Motor neuron (in vitro differentiated cells): ENCODE data around the gene RPH3AL. TPM values are rescaled to one million over a fixed set of nuclear protein-coding genes. Genes with fewer than 3 reads are reported as not detected.

ENCODE experiments used
- ATAC-seq, 8 experiments: fragments of 200-7000 bp; cut with Tn5 transposase; replicated peaks in 6 of 8; 2 replicates each; pipeline ENCODE4 v1.8.0; 2021; ENCODE audit warnings: mild to moderate bottlenecking in 8 of 8, moderate library complexity in 8 of 8
- H3K27ac ChIP-seq, 2 donors: fragments of 250-450 bp; sonication (Bioruptor Pico); 2 replicates each; pipeline ENCODE4 v1.9.0; 2021; ENCODE audit warnings: antibody characterized with exemption in 2 of 2, mild to moderate bottlenecking in 2 of 2, moderate library complexity in 1 of 2
- H3K4me1 ChIP-seq, 2 donors: fragments of 250-450 bp; sonication (Bioruptor Pico); replicated peaks in 1 of 2; 2 replicates each; pipeline ENCODE4 v1.6.1; 2021; ENCODE audit warnings: antibody characterized with exemption in 2 of 2, mild to moderate bottlenecking in 2 of 2, moderate library complexity in 1 of 2
- H3K4me3 ChIP-seq, 5 donors: fragments of 250-450 bp; sonication (Bioruptor Pico); 2 replicates each; pipeline ENCODE4 v1.9.0; 2021; ENCODE audit warnings: antibody characterized with exemption in 5 of 5, mild to moderate bottlenecking in 5 of 5, moderate library complexity in 4 of 5
- WGBS, 10 experiments: fragments of 450-650 bp; shearing (Covaris generic); methylation state at CpG; one replicate each; pipeline ENCODE4 v1.0.0; 2022; 5-methylcytosine and 5-hydroxymethylcytosine counted together
- in situ Hi-C, 9 experiments: fragments of 400-800 bp; cut with MboI; loops; one replicate each; pipeline ENCODE4 v1.15.0; 2021; ENCODE audit warnings: low sequenced_read_pairs in 9 of 9, low pct_unique_long_range_greater_than_20kb in 2 of 9; ENCODE audit not compliant: unreplicated experiment in 9 of 9
- total RNA-seq, 8 experiments: library from RNA; unstranded; fragments of 300-600 nt; gene quantifications; 2 replicates each; pipeline versions ENCODE4 v1.2.3 to v1.2.4, GENCODE V29; 2022

The RPH3AL gene
- total RNA-seq, 8 experiments from 2014 or later = 1.4 to 7.6 (median 3.0) TPM

DNA sequence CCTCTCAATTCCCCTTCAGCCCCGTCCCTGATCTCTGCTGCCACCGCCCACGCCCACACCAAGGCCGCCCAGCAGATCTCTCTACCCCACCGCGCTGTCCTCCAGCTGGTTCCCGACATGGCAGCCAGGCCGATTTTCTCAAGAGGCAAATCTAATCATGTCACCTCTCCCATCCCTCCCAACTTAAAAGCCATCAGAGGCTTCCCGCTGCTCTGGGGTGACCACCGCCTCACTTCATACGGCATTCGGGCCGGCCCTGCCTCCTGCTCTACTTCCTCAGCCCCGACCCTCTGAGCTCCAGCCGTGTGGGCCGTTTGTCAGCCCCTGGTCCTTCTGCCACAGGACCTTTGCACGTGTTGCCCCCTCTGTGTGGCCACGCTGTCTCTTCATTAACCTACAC, 63.2 kb downstream of the RPH3AL start:
- Histone ChIP-seq H3K4me1 (peaks cover 31 to 35% of the 10 kb centered on the region in 2 donors), H3K4me3 (no peak overlapping the region), H3K27ac (no peak overlapping the region)
- in situ Hi-C loops = no loop called here
- WGBS, 10 experiments = 69 to 100% (median 95%) methylated on average over 1 to 8 of the region's 18 CpGs; no CpG with 5 or more reads in 4 of the 10 experiments
- no peak for ATAC-seq

DNA sequence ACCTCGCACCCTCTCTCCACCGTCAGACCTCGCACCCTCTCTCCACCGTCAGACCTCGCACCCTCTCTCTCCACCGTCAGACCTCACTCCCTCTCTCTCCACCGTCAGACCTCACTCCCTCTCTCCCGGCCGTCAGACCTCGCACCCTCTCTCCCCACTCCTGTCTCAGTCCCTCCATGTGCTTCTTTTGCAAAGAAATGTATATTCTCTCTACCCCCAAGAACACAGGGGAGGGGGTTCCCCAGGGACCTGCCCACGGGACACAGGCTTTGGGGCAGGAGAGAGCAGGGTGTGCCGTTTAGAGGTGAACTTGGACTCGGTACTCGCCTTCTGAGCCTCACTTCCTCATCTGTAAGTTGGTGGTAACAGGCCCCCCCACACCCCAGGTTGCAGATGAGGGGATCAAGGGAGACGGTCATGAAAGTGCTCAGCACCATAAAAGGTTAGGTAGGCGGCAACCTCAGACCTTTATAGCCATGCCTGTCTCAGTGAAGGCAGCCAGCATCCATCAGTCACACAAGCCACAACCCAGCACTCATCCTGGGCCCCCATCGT, 63.7 kb downstream of the RPH3AL start:
- H3K4me3 ChIP-seq = no peak overlapping the region
- peak in 2 of 8 experiments; percentile 19 to 35 for ATAC-seq
- 27 to 100% (median 56%) methylated on average over 1 to 4 of the region's 17 CpGs; no CpG with 5 or more reads in 6 of the 10 experiments for WGBS, 10 experiments
- no peak overlapping the region for H3K27ac ChIP-seq
- in situ Hi-C loops = no loop called here
- peaks cover 31 to 35% of the 10 kb centered on the region in 2 donors for H3K4me1 ChIP-seq

DNA sequence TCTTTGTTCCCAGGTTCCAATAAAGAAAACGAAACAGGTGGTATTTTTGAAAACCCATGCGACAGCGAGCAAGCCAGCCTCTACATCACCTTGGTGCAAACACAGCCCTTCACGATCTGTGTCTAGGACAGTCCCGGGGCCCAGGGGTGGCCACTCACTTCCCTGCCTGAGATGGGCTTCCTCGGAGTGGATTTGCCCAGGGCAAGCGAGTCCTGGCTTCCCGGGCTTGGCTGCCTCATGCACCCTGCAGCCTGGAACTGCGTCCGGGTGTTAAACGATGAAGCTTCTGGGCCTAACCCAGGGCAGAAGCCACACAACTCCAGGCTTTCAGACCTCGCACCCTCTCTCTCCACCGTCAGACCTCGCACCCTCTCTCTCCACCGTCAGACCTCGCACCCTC, 66.0 kb downstream of the RPH3AL start:
- in situ Hi-C loops = no loop called here
- Histone ChIP-seq H3K4me3 (no peak overlapping the region), H3K27ac (no peak overlapping the region), H3K4me1 (peaks cover 19 to 27% of the 10 kb centered on the region in 2 donors)
- WGBS, 10 experiments = 30 to 100% (median 87%) methylated on average over 2 to 4 of the region's 16 CpGs; no CpG with 5 or more reads in 7 of the 10 experiments
- ATAC-seq = no peak

DNA sequence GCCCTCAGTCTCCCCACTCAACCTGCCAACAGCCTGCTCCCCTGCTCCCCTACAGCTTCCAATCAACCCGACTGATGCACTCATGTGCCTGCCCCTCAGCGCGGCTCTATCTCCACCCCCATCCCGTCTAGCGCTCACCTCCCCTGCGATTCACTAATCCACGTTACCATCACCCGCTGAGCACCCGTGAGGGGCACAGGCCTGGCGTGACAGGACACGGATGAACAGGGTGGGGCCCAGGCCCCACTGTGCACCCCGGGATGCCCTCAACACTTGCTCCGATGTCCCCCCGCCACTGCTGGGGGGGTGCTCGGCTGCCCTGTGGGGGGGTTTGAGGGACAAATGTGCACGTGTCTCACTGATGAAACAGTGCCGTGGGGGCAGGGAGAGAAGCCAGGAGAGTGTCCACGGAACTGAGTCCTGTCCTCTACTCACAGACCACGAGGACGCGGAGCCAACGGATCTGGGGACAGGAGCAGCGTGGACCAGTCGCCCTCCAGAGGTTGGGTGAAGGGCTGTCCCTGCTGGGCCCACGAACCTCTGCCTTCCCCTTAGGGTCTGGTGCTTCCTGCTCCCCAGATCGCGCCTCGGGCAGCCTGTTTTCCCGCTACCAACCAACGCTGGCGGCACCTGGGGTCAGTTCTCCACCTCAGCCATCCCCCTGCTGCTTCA, 66.7 kb downstream of the RPH3AL start:
- H3K4me3 ChIP-seq = no peak overlapping the region
- H3K4me1 ChIP-seq = peaks cover 15 to 22% of the 10 kb centered on the region in 2 donors
- in situ Hi-C loops = no loop called here
- no peak overlapping the region for H3K27ac ChIP-seq
- 28 to 95% (median 81%) methylated on average over 3 to 8 of the region's 31 CpGs; no CpG with 5 or more reads in 6 of the 10 experiments for WGBS, 10 experiments
- peak in 2 of 8 experiments; percentile 26 to 33 for ATAC-seq

GRCh38 chr17:284676-285355, 67.8 kb downstream of the RPH3AL start:
- 60 to 86% (median 73%) methylated on average over 1 to 15 of the region's 29 CpGs; no CpG with 5 or more reads in 6 of the 10 experiments for WGBS, 10 experiments
- no peak overlapping the region for H3K4me3 ChIP-seq
- H3K4me1 ChIP-seq = peaks cover 15 to 22% of the 10 kb centered on the region in 2 donors
- H3K27ac ChIP-seq = no peak overlapping the region
- in situ Hi-C loops = no loop called here
- no peak for ATAC-seq

DNA sequence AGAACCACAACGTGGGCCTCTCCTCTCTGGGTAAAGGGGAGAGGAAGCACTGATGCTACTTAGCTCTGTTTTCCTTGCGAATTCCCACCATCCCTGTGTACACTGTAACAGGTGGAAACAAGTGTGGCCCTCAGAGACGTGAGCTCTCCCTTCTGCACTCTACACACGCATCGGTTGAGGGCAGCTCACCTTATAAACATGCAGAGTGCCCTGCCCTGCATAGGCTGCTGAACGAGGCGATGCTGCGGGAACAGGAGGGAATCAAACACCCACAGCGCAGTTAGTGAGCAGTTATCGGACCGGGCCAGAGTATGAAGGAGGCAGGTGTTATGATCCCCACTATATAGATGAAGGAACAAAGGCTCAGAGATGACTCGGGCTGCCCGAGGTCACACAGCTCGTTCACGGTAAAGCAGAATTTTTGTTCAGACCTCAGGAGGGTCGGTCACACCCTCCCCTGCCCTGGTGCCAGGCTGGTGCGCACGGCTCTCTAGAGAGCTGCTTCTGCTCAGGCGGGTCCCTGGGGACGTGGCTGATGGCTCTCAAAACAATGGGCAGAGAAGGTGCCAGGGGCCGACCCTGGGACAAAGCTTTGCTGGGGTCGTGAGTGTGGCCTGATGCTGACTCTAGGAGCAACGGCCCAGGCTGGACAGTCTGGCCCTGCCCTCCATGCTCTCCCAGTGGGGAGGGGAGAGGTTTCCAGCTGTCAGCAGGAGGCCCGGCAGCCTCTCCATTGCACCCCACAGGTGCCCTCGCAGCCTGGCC, 68.5 kb downstream of the RPH3AL start:
- Histone ChIP-seq H3K4me1 (peaks cover 15 to 20% of the 10 kb centered on the region in 2 donors), H3K4me3 (no peak overlapping the region), H3K27ac (no peak overlapping the region)
- in situ Hi-C loops = no loop called here
- WGBS, 10 experiments = 60 to 100% (median 75%) methylated on average over 1 to 13 of the region's 25 CpGs; no CpG with 5 or more reads in 4 of the 10 experiments
- no peak for ATAC-seq

GRCh38 chr17:282912-283882, 69.4 kb downstream of the RPH3AL start:
- peak in 5 of 8 experiments; percentile 61 to 83 (median 67) for ATAC-seq
- Histone ChIP-seq H3K27ac (peak overlapping the region in 1 of 2 donors; percentile 54), H3K4me1 (peaks cover 15 to 17% of the 10 kb centered on the region in 2 donors), H3K4me3 (no peak overlapping the region)
- 20 to 100% (median 46%) methylated on average over 1 to 7 of the region's 28 CpGs; no CpG with 5 or more reads in 5 of the 10 experiments for WGBS, 10 experiments
- in situ Hi-C loops = no loop called here

DNA sequence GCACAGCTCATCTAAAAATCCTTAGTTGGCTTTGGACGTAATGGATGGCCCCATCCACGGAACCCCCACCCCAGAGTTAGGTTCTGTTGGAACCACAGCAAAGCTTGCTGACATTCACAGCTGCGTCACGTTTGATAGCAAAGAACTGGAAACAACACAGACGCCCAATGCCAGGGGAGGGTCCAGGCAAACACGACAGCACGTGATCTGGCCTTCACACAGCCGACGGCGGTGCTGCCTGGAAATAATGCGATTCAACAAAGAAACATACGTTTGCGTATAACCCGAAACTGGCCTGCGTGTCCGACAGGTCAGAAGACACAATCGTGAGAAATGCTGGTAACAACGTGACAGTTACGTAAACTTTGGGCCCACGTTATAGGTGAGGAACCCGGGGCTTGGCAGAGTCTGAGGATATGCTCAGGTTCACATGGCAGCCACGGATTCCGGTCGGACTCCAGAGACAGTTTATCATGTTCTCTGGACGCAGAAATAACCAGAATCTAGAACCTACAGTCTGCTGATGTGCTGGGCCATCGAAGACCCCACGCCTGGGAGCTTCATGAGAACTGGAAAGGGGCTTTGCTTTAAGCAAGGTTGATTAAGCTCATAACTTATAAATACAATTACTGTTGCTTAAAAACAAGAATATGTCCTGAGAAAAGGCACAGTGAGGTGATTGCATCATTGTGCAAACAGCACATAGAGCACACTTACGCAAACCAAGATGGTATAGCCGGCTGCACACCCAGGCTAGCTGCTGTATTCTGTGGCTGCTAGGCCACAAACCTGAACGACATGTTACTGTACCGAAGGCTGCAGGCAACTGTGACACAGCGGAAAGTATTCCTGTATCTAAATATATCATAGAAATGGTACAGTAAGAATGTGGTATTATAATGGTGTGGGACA, 70.4 kb downstream of the RPH3AL start:
- no peak overlapping the region for H3K4me3 ChIP-seq
- 57 to 100% (median 86%) methylated on average over 2 to 22 of the region's 32 CpGs for WGBS, 10 experiments
- H3K4me1 ChIP-seq = peaks cover 15 to 17% of the 10 kb centered on the region in 2 donors
- in situ Hi-C loops = no loop called here
- peak in 5 of 8 experiments; percentile 43 to 70 (median 59) for ATAC-seq
- H3K27ac ChIP-seq = peak overlapping the region in 1 of 2 donors; percentile 54

- 60 to 100% (median 97%) methylated on average over 1 to 14 of the region's 21 CpGs; no CpG with 5 or more reads in 5 of the 10 experiments for WGBS, 10 experiments
- Histone ChIP-seq H3K27ac (no peak overlapping the region), H3K4me1 (peaks cover 13 to 15% of the 10 kb centered on the region in 2 donors), H3K4me3 (no peak overlapping the region)
- no peak for ATAC-seq
- in situ Hi-C loops = no loop called here
Observed at GRCh38 chr17:281365-281999, 71.1 kb downstream of the RPH3AL start.

DNA sequence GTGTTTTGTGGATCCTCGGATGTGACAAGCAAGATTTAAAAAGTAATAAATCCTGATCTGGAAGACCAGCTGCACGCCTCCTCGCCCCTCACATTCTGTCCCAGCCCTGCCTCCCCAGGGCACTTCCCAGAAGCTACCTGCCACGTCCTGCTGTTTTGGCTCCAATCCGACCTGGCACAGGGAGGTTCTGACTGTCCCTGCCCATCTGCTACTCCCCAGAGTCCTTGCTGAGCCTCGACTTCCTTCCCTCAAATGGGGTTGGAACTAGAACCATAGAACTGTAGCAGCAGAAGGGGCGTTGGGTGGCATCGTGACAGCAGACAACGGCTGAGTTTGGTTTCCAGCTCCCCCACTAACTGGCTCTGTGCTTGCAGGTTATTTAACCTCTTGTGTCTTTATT, 71.7 kb downstream of the RPH3AL start:
- in situ Hi-C loops = no loop called here
- Histone ChIP-seq H3K27ac (no peak overlapping the region), H3K4me3 (no peak overlapping the region), H3K4me1 (peaks cover 9 to 13% of the 10 kb centered on the region in 2 donors)
- WGBS, 10 experiments = 42 to 100% (median 90%) methylated on average over 1 to 5 of the region's 9 CpGs; no CpG with 5 or more reads in 4 of the 10 experiments
- no peak for ATAC-seq

- ATAC-seq = peak in 1 of 8 experiments; percentile 15
- 66 to 100% (median 83%) methylated on average over 1 to 5 of the region's 7 CpGs; no CpG with 5 or more reads in 4 of the 10 experiments for WGBS, 10 experiments
- in situ Hi-C loops = no loop called here
- Histone ChIP-seq H3K27ac (no peak overlapping the region), H3K4me1 (peaks cover 9 to 13% of the 10 kb centered on the region in 2 donors), H3K4me3 (no peak overlapping the region)
Observed at GRCh38 chr17:280216-280615, 72.4 kb downstream of the RPH3AL start.
